HG03097 (cell line): ENCODE data around the gene IL1F10.
"Not testable (repeated sequence)": the region's sequence is repeated elsewhere in the genome, so short reads cannot be mapped to it uniquely, and the experiment has no call there.

Experiments used
- ATAC-seq: cut with Tn5 transposase; IDR thresholded peaks from one replicate; pipeline ENCODE4 v1.9.1; 2021; ENCODE audit not compliant: unreplicated experiment, low FRiP score

IL1F10 gene

DNA sequence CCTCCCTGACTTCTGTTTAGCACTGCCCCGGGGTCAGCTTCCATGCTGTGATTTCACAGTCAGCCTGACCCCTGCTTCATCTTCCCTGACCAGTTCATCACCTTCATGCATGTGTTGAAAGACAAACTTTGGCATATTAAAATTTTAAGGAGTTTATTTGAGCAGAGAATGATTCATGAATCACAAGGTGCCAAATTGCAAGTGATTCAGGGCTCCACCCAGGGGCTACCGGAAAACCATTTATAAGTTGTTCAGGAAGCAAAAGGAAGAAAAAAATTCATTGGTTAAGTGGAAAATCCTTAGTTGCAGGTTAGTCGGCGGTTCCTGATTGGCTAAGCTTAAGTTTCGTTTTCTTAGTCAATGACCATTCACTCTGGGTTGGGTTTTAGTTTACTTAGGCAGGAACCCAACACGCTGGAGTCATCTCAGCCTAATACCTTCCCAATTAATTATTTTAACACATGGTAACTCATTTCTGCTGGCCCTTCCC is 10.6 kb downstream of the IL1F10 start:
- ATAC-seq: no peak

DNA sequence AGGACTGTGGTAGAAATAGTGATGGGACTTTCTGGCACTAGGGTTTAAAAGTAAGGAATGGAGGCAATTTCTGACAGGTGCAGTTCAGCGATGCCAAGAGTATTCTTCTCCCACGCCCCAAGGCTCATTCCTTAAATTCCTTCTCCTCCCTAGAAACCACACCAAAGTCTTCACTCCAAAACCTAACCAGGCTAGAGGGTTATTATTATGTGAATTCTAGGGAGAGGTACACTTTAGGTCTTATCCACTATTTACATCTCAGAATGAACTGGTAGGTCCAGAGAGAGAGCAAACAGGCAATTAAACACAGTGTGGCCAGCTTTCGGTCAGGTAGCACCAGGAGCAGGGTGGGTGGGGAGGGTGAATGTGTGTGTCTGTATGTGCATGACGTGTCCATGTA is 11.4 kb downstream of the IL1F10 start:
- ATAC-seq: no peak

DNA sequence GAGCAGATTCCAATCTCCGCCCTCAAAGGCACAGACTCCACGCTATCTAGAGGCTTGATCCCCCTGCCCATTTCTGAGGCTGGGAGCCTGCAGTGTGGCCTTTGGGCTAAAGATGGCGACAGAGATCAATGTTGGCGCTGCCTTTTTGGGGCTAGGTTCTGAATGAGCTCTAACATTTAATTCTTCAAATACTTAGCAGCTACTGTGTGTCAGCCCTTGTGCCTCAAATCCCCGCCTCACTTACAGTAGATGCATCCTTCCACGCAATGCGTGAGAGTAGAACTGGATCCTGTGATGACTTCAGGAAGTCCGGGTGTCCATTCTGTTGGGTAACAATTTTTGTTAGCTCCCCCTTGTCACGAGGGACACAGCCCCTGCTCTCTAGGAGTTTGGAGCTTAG is 12.4 kb downstream of the IL1F10 start:
- ATAC-seq: no peak

DNA sequence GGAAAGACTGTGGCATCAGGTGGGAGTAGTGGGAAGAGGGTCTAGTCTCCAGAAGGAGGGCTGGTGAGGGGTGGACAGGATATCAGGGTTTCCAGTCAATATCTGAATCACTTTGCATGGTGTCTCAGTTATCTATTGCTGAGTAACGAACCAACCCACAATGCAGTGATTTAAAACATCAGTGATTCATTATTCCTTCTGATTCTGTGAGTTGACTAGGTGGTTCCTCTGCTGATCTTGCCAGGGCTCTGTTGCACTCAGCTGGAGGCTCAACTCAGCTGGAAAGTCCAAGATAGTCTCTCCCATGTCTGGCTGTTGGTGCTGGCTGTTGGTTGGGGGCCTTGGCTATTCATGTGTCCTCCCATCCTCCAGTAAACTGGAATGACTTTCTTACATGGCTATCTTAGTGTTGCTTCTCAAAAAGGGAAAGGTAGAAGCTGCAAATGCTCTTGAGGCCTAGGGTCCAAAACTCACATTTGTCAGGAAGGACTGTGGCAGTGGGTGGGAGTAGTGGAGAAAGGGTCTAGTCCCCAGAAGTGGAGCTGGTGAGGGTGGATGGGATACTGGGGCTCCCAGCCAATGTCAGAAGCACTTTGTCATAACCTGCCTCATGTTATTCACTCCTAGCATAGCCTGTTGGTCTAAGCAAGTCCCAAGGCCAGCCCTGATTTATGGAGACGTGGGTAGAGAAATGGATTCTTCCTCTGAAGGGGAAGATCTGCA is 13.9 kb downstream of the IL1F10 start:
- ATAC-seq: no peak

DNA sequence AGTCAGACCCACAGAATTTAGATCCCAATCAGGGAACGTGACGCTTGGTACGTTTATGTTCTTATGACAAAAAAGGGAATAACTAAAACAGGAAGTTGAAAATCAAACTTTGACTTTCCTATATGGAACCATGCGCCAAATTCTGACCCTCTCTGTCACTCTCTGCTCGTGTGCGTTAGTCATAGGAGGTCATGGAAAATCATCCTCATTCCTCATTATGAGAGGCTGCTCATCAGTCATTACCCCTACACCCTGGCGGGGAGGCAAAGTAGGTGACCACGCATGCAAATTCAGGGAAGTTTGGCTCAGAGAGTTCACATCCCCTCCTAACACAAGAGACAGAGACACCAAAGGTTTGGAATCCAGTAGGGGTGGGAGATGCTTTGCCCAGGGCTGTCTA is 15.5 kb downstream of the IL1F10 start:
- no peak for ATAC-seq

DNA sequence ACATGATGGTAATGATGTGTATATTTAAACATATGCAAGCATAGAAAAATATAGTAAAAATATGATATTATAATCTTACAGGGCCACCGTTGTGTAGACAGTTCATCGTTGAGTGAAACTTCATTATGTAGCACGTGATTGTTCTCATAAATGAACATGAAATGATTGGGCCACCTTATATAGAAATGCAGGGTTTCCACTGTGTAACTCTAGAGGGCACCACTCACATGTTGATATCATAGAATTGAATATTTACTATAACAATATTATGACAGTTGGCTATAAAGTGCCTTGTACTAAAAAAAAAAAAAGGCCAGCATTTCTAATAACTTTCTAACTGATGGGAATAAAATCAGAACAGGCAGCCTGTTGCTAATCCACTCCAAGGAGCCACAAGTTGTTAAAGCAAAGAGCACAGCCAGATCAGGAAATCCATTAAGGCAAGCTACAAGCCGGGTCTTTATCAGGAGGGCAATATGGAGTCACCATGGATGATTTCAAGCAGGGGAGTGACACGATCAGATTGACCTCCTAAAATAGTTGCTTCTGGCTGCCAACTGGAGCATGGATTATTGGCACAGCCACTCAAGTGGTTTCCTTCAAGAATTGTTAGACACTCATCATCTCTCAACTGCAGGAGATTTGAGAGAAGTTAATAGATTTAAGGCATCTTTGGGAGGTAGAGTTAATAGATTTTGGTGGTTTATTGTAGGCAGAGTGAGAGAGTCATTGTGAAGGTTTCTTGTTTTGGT is 16.7 kb downstream of the IL1F10 start:
- no peak for ATAC-seq

DNA sequence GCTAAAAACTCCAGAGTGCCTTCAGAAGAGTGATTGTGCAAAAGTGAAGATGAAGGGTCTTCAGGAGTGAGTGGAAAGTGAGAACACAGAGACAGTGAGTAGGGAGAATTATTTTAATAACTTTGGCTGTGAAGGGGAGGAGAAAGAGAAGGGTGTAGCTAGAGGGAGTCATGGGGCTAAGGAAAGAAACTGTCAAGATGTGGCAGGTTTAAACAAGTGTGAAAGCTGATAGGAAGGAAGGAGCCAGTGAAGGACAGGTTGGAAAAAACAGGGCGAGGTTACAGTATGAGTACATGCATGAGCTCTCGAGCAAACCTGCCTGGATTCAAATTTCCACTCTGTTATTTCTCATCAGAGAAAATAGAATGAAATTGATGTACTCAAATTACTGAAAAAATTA is 17.8 kb downstream of the IL1F10 start:
- no peak for ATAC-seq

DNA sequence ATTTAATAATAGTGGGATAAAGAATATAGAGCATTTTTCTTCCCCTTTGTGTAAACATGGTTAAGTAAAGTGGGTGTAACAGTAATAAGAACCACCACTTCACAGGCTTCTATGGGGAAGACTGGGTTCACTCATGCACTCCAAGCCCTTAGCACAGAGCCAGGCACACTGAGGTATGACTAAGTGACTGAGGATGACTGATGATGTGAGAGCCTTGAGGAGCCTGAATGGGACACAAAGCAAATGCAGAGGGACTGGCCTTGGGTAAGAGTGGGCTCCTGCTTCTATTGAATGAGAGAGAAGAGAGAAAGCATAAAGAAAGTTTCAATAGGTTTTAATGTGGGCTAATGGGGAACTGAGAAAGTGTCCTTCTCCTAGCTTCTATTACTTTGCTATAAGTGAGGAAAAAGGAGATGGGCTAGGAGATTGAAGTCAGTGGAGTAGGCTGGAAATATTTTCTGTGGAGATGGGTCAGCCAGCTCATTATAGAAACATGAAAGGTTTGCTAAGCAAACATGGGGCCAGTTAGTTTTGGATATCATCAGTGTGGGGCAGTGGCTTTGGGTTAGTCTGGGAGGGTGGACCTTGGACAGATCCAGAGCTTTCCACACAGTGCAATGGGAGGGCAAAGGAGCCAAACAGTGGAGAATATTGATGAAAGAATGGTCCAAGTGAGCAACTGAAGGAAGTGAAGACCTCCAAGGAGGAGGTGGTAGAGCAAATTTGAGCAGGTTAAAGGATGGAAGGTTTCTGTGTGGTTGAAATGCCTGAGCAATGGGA is 20.6 kb downstream of the IL1F10 start:
- no peak for ATAC-seq

DNA sequence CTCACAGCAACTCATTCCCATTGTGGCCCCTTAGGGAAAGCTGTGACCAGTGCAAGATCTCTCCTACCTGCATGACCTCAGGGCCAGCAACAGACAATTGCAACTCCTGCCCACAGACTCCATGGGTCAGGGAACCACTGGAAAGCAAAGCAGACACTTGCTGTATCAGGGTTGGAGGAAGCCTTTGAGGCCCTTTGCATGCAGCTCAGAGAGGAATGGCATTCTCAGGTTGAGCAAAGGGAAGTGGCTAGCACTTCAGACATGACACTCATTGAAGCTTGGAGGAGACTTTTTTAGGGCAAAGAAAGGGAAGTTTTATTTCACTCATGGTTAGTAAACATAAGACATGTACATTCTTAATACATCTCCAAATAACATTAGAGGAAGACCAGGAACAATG is 22.1 kb downstream of the IL1F10 start:
- ATAC-seq: no peak

DNA sequence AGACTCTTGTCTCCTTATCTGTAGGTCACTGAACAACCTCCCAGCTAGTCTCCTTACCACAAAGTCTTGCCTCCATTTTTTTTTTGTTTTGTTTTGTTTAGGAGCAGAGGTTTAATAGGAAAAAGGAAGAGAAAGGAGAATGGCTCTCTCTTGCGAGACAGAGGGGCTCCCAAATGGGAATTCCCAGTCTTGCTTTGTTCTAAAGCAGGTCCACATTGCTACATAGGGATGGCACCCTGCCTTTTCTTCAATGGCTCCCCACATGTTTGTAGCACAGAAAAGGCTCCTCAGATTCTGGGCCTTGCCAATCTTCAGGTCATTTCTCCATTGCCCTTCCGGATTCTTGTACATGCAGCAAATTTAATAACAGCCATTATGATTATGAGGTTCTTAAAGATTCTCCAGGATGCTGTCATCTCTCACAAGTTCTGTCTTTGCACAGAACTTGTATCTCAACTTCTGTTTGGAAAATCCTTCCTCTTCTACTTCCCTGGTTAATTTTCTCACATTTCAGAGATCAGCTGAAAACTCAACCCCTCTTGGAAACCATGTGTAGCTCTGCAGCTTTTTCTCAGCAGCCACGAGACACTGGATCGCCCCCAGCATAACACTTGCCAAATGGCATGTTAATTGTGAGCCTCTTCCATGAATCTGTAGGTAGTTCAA is 23.6 kb downstream of the IL1F10 start:
- no peak for ATAC-seq

DNA sequence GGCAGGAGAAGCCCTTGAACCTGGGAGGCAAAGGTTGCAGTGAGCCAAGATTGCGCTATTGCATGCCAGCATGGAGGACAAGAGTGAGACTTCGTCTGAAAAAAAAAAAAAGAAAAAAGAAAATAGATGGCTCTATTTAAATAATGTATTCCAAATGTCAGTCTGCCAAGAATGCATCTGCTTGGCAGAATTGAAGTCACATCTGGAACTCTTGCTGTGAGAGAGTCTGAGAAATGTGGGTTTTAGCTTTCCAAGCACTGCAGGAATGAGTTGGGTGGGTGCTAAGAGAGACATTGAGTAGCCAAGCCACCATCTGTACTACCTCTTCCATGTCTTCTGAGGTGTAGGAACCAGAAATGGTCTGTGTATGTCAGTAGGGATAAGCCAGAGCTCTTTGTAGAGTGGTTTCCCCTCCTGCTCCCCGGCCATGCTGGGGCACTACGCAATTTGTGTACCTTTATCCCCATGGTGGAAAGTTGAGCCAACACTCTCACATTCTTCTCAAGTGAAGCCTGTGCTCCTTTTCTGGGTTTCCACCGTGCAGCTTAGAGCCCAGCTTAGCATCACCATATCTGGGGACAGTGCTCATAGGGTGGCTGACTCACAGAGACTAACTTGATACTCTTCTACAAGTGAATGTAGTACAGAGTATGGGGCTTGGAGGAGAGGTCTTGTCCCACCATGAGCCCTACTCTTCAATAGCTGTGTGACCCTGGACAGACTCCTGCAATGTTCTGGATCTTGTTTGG is 25.3 kb downstream of the IL1F10 start:
- no peak for ATAC-seq

DNA sequence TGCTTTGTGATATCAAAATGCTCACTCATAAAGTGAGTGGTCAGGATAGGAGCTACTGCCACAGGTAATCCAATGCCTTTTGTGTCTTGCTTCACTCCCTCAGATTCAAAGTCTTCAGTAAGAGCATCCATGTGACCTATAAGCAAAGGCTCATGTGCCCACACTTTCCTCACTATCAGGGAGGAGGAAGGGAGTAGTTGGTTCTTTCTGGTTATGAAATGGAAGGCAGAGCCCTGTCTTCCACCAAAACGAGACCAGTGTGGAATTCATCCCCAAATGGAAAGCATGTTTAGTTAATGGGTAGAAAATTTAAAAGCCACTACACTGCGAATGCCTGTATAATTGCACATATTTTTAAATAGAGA is 25.8 kb downstream of the IL1F10 start:
- ATAC-seq: no peak

DNA sequence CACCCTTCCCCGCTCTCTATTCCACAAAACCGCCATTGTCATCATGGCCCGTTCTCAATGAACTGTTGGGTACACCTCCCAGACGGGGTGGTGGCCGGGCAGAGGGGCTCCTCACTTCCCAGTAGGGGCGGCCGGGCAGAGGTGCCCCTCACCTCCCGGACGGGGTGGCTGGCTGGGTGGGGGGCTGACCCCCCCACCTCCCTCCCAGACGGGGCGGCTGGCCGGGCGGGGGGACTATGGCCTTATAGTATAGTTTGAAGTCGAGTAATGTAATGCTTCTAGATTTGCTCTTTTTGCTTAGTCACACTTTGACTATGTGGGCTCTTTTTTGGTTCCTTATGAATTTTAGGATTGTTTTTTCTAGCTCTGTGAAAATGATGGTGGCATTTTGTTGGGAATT is 28.5 kb downstream of the IL1F10 start:
- ATAC-seq: not testable (repeated sequence)

DNA sequence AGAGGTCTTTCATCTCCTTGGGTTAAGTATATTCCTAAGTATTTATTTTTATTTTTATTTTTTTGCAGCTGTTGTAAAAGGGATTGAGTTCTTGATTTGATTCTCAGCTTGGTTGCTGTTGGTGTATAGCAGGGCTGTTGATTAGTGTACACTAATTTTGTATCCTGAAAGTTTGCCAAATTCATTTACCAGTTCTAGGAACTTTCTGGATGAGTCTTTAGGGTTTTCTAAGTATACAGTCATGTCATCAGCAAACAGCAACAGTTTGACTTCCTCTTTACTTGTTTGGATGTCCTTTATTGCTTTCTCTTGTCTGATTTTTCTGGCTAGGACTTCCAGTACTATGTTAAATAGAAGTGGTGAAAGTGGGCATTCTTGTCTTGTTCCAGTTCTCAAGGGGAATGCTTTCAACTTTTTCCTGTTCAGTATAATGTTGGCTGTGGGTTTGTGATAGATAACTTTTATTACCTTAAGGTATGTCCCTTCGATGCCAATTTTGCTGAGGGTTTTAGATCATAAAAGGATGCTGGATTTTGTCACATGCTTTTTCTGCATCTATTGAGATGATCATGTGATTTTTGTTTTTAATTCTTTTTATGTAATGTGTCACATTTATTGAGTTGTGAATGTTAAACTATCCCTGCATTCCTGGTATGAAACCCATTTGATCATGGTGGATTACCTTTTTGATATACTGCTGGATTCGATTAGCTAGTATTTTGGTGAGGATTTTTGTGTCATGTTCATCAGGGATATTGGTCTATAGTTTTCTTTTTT is 29.3 kb downstream of the IL1F10 start:
- not testable (repeated sequence) for ATAC-seq

DNA sequence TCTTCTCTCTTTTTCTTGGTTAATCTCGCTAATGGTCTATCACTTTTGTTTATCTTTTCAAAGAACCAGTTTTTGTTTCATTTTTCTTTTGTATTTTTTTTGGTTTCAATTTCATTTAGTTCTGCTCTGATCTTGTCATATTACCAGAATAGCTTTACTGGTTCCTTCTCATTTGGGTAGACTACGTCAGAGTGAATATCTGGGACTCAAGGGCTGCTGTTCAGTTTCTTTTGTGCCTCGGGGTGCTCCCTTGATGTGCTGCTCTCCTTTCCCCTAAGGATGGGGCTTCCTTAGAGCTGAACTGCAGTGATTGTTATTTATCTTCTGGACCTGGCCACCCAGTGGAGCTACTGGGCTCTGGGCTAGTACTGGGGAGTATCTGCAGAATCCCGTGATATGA is 30.3 kb downstream of the IL1F10 start:
- ATAC-seq: no peak

DNA sequence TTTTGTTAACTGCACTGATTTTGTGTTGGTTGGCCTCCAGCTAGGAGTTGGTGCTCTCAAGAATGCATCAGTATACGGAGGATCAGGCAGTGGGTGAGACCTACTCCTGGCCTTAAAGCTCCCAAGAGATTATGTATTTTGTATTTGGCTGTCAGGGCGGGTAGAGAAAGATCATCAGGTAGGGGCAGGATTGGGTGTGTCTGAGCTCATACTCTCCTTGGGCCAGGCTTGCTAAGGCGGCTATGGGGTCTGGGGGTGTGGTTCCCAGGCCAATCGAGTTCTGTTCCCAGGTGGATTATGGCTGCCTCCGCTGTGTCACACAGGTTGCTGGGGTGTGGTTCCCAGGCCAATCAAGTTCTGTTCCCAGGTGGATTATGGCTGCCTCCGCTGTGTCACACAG is 30.8 kb downstream of the IL1F10 start:
- ATAC-seq: no peak

DNA sequence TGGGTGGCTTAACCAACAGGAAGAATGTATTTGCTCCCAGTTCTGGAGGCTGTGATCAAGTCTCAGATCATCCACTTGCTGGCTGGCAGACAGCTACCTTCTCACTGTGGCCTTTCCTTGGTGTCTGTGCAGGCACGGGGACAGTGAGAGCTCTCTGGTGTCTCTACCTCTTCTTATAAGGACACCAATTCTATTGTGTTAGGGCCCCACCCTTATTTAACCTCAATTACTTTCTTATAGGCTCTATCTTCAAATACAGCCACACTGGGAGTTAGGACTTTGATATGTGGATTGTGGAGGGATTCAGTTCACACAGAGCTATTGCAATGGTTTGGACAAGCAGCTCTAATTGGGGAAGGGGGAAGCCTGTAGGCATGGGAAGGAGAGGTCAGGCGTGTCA is 34.4 kb downstream of the IL1F10 start:
- no peak for ATAC-seq

DNA sequence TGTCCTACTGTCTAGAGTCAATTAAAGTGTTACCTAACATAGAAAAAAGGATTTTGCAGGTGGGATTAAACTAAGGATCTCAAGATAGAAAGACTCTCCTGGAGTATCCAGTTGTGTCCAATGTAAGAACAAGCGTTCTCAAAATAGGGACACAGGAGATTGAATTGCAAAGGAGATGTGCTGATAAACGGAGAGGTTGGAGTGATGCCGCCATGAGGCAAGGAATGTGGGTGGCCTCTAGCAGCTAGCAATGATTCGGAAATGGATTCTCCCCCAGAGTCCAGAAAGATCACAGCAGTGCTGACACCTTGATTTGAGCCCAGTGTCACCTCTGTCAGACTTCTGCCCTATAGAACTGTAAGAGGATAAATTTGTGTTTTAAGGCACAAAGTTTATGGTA is 35.5 kb downstream of the IL1F10 start:
- no peak for ATAC-seq

DNA sequence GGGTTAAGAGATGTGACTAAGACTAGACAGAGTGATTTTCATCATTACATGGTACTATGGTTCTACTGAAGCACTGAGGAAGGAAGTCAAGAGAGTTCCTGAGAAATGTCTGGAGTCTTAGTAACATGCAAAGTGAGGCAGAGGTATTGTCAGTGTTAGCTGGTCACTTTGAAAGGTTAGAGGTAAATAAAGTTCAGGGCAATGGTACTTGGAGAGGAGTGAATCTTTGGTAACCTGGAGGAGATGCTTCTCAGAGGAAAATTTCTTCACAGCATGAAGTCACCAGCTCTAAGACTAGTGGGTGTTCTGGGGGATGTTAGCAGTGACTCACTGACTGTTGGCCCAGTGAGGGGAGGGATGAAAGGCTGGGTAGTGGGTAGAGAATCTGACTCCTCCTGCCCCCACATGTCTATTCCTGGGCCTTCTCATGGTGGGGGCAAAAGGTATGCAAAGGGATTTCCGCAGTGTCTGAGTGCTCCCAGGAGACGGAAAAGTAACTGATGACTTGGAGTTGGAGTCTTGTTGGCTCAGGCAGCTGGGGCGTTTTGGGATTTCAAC is 36.4 kb downstream of the IL1F10 start:
- no peak for ATAC-seq
